Stimulated activated CD8-positive, alpha-beta memory T cell treated with anti-CD3 and anti-CD28 coated beads, Interleukin-7, amount 100 ng/mL, for 24 hours (primary cell): ENCODE data around the gene JARID2.

ENCODE experiments used
- DNase-seq: peaks from one replicate; pipeline ENCODE4 v3.0.0-alpha.2; 2020; ENCODE audit warnings: low read depth

The JARID2 gene

GRCh38 chr6:15493437-15494168 is 247.7 kb downstream of the JARID2 start:
- DNase-seq = no peak

GRCh38 chr6:15495375-15495901 is 249.6 kb downstream of the JARID2 start:
- no peak for DNase-seq

DNA sequence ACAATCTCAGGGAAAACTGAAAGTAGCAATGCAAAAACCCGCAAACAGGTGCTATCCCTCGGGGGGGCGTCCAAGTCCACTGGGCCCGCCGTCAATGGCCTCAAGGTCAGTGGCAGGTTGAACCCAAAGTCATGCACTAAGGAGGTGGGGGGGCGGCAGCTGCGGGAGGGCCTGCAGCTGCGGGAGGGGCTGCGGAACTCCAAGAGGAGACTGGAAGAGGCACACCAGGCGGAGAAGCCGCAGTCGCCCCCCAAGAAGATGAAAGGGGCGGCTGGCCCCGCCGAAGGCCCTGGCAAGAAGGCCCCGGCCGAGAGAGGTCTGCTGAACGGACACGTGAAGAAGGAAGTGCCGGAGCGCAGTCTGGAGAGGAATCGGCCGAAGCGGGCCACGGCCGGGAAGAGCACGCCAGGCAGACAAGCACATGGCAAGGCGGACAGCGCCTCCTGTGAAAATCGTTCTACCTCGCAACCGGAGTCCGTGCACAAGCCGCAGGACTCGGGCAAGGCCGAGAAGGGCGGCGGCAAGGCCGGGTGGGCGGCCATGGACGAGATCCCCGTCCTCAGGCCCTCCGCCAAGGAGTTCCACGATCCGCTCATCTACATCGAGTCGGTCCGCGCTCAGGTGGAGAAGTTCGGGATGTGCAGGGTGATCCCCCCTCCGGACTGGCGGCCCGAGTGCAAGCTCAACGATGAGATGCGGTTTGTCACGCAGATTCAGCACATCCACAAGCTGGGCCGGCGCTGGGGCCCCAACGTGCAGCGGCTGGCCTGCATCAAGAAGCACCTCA is 250.7 kb downstream of the JARID2 start:
- DNase-seq = no peak

- DNase-seq = no peak
These were observed 252.8 kb downstream of the JARID2 start for GRCh38 chr6:15498640-15499039.

DNA sequence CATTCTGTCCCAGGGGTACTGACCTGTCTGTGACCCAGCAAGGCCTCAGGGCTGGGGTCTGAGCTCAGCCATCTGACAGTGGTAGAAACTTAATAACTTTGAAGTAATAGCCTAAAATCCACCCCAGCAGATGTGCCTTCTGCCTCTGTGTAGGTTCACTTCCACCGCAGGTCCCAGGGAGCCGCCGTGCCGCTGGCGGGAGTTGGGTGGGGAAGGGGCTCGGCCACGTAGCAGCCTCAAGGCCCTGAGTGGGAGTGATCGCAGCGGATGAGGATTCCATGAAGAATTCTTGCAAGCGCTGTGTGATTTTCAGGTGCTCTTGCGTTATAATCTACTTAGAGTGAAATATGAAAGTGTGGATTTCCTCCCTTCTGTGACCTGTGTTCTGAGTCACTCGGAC is 253.3 kb downstream of the JARID2 start:
- no peak for DNase-seq

DNA sequence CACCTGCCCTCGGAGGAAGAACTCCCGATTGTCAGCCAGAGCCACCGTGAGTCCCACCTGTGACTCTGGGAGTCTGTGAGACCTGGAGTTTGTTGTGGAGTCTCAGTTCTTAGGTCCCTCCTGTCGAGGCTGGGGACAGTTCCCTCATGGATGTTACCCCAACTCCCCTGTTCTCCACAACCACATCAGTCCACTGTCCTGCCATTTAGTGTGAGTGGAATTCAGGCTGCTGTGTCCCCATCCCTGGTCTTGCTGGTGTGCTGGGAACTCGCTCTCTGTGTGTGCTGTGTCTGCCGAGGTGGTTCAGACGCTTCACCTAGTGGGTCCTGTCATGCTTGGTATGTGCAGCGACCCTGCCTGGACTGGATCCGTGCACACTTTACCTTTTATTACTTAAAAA is 253.7 kb downstream of the JARID2 start:
- DNase-seq = no peak

DNA sequence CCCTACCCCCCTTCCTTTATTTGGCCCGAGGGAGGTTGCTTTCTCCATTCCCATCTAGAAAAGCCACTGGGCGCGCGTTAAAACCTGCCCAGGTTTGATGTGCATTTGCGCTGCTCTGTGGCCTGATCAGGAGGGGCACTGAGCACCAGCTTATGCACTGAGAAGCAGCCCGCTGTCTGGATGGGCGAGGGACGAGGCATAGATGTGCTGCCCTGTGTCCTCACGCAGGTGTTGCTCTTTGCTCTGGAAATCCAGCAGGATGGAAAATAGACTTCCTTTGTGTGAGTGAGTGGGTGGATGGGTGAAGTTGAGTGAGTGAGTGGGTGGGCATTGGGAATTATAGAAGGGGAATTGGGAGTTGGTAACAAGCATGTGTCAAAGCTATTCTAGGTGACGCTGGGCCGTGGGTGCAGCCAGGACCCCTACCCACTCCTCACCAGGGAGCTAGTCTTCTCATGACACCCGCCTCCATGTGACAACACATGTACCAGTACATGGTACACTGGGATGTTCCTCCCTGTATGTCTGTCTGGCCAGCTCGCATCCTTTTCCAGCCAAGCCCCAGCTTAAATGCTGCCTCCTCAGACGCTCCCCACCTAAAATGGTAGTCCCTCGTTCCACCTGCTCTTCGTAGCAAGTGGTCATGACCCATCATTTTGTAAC is 254.3 kb downstream of the JARID2 start:
- no peak for DNase-seq

DNA sequence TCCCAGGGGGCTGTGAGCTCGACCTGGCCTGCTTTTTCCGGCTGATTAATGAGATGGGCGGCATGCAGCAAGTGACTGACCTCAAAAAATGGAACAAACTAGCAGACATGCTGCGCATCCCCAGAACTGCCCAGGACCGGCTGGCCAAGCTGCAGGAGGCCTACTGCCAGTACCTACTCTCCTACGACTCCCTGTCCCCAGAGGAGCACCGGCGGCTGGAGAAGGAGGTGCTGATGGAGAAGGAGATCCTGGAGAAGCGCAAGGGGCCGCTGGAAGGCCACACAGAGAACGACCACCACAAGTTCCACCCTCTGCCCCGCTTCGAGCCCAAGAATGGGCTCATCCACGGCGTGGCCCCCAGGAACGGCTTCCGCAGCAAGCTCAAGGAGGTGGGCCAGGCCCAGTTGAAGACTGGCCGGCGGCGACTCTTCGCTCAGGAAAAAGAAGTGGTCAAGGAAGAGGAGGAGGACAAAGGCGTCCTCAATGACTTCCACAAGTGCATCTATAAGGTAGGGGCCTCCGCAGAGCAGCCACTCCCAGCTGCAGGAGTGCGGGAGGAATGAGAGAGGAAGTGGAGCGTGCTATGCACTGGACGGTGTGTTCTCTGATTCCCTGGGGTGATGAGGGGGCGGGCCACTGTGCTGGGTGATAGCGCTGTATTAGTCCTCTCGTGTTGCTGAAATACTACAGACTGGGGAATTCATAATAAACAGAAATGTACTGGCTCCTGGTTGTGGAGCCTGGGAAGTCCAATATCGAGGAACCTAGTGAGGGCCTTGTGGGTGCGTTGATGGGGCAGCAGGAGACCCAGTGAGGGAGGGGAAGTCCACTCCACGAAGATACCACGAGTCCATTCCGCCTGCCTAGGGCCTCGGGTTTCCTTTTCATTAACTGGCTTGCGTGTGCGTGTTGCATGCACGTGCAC is 255.3 kb downstream of the JARID2 start:
- no peak for DNase-seq

DNA sequence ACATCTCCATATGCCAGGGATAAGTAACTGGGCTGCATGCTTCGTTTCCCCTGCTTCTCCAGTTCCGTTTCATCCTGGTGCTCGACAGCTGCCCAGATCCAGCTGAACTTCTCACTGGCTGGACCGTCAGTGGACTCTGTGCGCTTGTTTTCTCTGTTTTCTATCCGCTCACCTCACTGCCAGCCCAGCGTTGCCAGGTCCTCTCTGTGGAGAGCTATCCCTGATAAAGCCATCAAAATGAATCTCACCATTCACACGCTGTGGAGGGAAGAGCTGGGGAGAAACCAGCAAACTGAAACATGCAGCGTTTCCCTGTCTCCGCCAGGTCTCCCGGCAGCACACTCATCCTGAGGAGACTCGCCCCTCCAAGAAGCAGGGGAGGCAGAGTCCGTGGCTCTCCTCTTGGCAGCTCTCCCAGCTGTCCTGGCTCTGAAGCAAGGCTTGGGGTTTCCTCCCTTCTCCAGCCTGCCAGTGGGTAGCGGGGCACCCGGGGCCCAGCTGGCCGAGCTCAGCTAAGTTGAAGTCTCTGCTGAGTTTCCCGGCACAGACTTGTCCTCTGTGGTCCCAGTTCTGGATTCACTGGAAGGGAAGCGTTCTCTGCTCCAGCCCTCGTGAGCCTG is 256.1 kb downstream of the JARID2 start:
- no peak for DNase-seq

DNA sequence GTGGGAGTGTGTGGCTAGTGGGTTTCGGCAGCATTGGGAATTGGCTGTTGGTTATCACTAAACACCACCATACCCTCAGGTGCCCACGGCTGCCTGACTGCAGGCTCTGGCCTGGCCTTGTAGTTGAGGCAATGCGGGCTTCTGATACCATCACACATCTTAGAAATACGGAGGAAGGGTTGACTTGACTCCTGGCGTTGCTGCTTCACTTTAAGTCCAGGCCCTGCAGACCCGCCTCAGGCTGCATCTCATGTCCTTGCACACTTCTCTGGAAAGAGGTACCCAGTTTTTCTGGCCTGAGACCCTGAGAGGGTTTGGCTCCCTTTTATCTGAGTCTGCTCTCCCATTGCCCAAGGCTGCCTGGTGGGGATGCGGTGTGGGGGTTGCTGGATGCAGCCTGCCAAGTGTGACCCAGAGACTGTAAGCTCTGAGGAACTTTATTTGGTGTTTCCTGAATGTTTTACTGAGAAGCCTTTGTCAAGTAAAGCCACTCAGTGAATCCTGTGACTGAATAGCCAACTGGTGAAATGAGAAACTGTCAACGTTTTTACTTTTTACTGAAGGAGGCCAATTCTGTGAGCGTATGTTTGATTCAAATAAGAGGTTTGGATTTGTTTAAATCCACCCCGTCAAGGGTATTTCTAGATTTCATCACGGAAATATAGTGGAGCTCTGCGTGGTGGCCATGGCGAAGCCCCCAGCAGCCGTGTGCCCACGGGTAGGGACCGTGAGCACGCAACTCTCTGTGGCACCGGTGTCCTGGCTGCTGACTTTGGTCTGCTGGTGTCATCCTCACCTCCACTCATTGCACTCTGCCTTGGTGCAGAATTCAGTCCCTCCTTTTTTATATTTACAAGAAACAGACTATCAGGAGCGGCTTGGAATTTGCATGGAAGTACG is 256.8 kb downstream of the JARID2 start:
- no peak for DNase-seq

DNA sequence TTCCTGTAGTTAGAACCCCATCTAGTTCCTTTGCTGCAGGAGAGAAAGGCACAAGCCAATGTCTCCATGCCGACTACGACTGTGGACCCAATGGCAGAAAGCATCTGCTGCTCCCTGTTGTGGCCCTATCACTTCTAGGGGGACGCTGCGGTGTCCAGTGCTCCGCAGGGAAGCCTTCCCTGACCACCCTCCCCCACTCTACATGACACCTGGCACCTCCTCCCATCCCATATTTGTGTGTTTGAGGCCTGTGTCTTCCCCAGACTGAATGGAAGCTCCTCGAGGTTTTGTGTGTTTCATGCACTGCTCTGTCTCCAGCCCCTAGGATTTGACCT is 257.4 kb downstream of the JARID2 start:
- no peak for DNase-seq

GRCh38 chr6:15504040-15504495 is 258.2 kb downstream of the JARID2 start:
- DNase-seq = no peak

DNA sequence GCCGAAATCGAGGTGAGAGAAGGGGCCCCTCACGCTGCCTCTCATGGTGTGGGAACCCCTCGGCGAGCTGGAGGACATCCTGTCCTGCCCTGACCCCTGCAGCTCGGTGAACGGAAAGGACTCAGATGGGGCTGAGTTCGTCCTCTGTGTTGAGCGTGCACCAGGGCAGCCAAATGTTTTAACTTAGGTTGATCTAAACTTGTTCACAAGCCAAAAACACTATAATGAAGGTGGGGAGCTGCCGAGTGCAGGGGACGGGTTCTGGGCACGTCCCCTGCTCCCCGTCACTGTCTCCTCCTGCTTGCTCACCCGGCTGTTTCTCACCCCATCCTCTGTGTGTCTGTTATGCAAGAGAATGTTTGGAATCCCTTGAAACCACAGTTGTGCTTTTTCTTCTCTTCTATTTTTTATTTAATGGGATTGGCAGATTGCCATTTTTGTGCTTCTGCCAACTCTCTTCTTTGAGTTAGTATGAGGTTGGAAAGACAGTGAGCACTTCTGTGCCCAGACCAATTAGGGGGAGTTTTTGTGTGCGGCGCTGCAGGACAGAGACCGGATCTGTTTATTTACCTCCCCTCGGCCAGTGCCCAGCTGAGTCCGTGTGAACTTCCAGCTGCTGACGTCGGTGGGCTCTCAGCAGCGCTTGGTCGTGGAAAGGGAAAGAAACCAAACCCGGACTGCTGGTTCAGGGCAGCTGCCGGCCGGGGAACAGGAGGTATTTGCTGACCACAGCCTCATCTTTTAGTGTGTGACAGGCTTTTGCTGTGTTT is 258.9 kb downstream of the JARID2 start:
- no peak for DNase-seq

- DNase-seq = no peak
These were observed 259.6 kb downstream of the JARID2 start for GRCh38 chr6:15505463-15505918.

- DNase-seq = no peak
These were observed 260.2 kb downstream of the JARID2 start for GRCh38 chr6:15506066-15506465.

GRCh38 chr6:15507221-15507620 is 261.4 kb downstream of the JARID2 start:
- no peak for DNase-seq

DNA sequence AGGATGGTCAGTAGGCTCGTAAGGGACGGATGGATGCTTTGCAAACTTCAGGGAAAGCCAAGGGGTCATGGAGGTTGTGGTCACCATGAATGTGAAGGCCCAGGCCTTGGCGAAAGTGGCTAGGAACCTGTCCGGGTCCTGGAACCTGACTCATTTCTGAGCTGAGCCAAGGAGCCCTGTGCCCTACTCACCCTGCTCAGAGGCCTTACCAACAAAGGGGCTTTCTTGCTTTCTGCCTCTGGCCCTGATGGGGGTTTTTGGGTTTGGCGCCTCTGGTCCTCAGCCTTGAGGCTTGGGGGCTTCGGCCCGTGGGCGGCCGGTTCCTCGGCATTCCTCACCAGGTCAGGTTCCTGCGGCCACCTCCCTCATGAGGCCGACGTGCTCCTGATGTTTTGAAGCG is 261.9 kb downstream of the JARID2 start:
- DNase-seq = no peak

- DNase-seq = no peak
These were observed 262.6 kb downstream of the JARID2 start for GRCh38 chr6:15508441-15508871.

GRCh38 chr6:15508931-15509330 is 263.1 kb downstream of the JARID2 start:
- DNase-seq = no peak
